ENCODE measurements around the gene PPRC1. TPM values are rescaled to one million over a fixed set of nuclear protein-coding genes. Genes with fewer than 3 reads are reported as not detected.

PPRC1 gene
- total and polyA plus RNA-seq, 2 experiments from 2014 or later, result 43.2 to 67.5 TPM

GRCh38 chr10:102140218-102140617, 7.4 kb downstream of the PPRC1 start (continued):
- TF ChIP-seq ZNF462 (CRISPR knock-in tag; IDR thresholded peaks at IDR 0.05) (no peak), STAT1 (IDR thresholded peaks at IDR 0.05; ENCODE audit: unreplicated experiment) (no peak), EZH2 (IDR thresholded peaks at IDR 0.05; ENCODE audit: low read depth, unreplicated experiment) (no peak)

- H3K4me2 ChIP-seq, result no peak overlapping the region
- no peak for ATAC-seq
- H3K27me3 Mint-ChIP-seq (ENCODE audit: insufficient read depth, low read depth, poor library complexity), result peaks cover 18% of the 10 kb centered on the region
- no peak for TF ChIP-seq ETS1 (IDR thresholded peaks at IDR 0.05)
- TF ChIP-seq REST (IDR thresholded peaks at IDR 0.05; ENCODE audit: unreplicated experiment), result no peak
- no peak for TF ChIP-seq CREB1 (CRISPR knock-in tag; IDR thresholded peaks at IDR 0.05; ENCODE audit: low read depth)
- no peak for TF ChIP-seq CTCF (conservative IDR thresholded peaks at IDR 0.05; ENCODE audit: low read depth in 2 of 2)
- TF ChIP-seq NANOG (IDR thresholded peaks at IDR 0.05; ENCODE audit: borderline replicate concordance), result no peak
- TF ChIP-seq POLR2AphosphoS5 (IDR thresholded peaks at IDR 0.05; ENCODE audit: low read depth), result no peak
- TF ChIP-seq ZNF114 (CRISPR knock-in tag; IDR thresholded peaks at IDR 0.05), result no peak
- TF ChIP-seq EZH2phosphoT487 (IDR thresholded peaks at IDR 0.05; ENCODE audit: unreplicated experiment), result no peak
- TF ChIP-seq STAT1 (IDR thresholded peaks at IDR 0.05; ENCODE audit: unreplicated experiment), result no peak
- TF ChIP-seq JUNB (IDR thresholded peaks at IDR 0.05; ENCODE audit: unreplicated experiment), result no peak
These were observed 8.2 kb downstream of the PPRC1 start for GRCh38 chr10:102140913-102141540.

More at GRCh38 chr10:102140913-102141540, 8.2 kb downstream of the PPRC1 start:
- Histone ChIP-seq H3K4me1 (ENCODE audit: insufficient read depth) (peaks cover 6% of the 10 kb centered on the region; the same call in 1 of the 2 replicates), H3K36me3 (ENCODE audit: insufficient read depth) (peaks cover 54% of the 10 kb centered on the region), H3K79me2 (replicated peaks; ENCODE audit: insufficient read depth) (peaks cover 83% of the 10 kb centered on the region), H4K20me1 (replicated peaks; ENCODE audit: insufficient read depth) (peaks cover 78% of the 10 kb centered on the region), H3F3A (replicated peaks; ENCODE audit: low read depth) (peaks cover 11% of the 10 kb centered on the region; the same call in 1 of the 2 replicates), H3K4me3 (no peak overlapping the region), H2AFZ (no peak overlapping the region), H3K27ac (ENCODE audit: low read depth) (no peak overlapping the region), H3K9me2 (ENCODE audit: insufficient read depth) (no peaks in the 10 kb centered on the region), H3K27me3 (ENCODE audit: insufficient read depth) (no peaks in the 10 kb centered on the region)
- peaks cover 7% of the 10 kb centered on the region for H3K4me1 Mint-ChIP-seq
- H3K4me3 Mint-ChIP-seq, result no peak overlapping the region
- H3K27ac Mint-ChIP-seq, result no peak overlapping the region
- no peaks in the 10 kb centered on the region for H3K9me3 Mint-ChIP-seq
- no peak for DNase-seq (ENCODE audit: low spot score)
- H3K36me3 Mint-ChIP-seq (ENCODE audit: low read depth), result peaks cover 85% of the 10 kb centered on the region
